HG02973 (cell line): ENCODE measurements around the gene KSR1.
"Not testable (repeated sequence)": the region's sequence is repeated elsewhere in the genome, so short reads cannot be mapped to it uniquely, and the experiment has no call there.

Experiments
- ATAC-seq: cut with Tn5 transposase; IDR thresholded peaks from one replicate; pipeline ENCODE4 v1.9.1; 2021; ENCODE audit warnings: moderate library complexity; ENCODE audit not compliant: unreplicated experiment

KSR1 gene

DNA sequence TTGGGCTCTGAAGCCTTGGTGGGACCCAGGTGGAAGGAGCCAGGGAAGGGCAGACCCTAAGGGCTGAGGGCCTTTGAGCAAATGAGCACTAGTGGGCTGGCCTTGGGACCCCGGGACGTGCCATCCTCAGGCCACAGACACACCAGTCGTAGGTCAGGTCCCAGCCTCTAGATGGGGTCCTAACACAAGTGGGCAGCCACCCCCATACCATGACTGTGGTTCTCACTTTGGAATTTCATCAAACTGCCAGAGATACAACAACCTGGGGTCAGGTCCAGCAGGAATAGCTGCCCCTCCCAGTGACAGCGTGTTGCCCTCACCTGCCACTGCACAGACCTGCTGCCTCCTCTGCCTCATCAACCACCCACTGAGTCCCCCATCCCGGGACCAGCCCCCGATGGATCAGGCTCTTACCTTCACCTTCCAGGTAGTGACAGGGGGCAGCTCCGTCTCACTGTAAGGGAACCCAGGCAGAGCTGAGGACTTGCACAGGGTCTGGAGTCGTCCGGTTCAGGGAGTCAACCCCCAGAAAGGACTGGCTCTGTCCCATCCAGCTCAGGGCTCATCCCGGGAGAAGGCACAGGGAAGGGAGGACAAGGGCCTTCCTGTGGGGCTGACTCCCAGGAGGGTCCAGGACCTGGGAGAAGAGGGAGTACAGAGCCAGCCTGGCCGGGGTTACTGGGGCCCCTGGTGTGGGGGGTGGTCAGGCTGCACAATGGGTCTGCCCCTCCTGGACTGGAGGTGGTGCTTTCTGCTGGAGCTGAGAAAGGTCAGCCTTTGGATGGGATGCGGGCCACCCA is 214.7 kb downstream of the KSR1 start:
- no peak for ATAC-seq

DNA sequence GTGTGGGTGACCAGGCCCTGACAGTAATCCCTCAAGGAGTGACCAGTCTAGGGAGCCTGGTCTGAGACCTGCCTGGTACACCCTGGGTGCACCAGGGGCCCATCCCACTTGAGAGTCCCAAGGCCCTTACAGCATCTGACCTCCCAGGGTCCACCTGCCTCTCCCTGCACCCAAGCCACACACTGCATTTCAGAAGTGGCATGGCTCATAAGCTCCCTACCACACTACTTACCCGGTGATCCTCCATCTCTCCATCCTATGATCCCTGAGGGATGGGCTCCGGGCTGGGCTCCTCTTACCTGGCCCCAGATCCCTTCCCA is 215.3 kb downstream of the KSR1 start:
- no peak for ATAC-seq

DNA sequence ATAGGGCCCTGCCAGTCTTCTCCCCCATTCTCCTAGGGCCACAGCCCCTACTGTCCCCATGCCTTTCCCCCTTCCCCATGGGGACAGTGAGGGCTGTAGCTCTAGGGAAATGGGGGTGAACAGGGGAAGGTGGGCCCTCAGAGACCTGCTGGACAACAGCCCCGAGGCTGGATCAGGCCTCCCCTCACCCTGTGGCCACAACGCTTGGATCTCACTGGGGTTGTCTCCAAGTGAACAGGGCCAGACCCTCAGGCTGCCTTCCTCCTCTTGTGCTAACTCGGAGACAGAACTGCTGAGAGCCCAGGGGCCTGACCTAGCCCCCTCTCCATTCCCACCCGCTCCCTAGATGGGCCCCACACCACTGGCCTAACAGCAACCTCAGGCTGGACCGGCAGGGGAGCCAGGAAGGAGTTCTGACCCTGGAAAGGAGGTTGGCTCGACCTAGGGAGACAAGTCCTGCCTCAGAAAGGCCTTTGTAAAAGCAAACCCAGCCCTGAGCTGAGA is 215.8 kb downstream of the KSR1 start:
- ATAC-seq = not testable (repeated sequence)

DNA sequence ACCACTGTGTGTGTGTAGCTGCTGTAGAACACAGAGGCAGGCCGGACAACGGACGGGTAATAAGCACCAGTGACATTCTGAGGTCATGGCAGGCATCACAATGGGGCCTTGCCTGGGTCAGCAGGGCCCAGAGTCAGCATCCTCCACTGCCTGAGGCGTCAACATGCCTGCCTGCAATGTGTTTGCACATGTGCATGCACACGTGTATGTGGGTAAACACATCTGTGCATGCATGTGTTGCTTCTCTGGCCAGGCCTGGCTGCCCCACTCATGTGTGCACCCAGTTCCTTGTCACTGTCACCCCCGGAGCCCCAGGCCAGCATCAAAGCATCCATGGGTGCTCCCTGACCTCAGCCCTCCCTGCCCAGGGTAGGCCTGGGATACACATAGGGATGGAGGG is 218.1 kb downstream of the KSR1 start:
- ATAC-seq = no peak
